DMS153 treated with DMSO at 0.1 percent for 48 hours (cell line): Measurements from ENCODE around the gene GIGYF2.
A peak's percentile ranks its signal among the peaks of the same experiment; 100 is the strongest.
"Not testable (repeated sequence)": the region's sequence is repeated elsewhere in the genome, so short reads cannot be mapped to it uniquely, and the experiment has no call there.

Experiments
- DNase-seq: peaks from one replicate; lab custom pipeline; 2025; ENCODE audit not compliant: unreplicated experiment; lab: John Stamatoyannopoulos, UW

The GIGYF2 gene, protein sequence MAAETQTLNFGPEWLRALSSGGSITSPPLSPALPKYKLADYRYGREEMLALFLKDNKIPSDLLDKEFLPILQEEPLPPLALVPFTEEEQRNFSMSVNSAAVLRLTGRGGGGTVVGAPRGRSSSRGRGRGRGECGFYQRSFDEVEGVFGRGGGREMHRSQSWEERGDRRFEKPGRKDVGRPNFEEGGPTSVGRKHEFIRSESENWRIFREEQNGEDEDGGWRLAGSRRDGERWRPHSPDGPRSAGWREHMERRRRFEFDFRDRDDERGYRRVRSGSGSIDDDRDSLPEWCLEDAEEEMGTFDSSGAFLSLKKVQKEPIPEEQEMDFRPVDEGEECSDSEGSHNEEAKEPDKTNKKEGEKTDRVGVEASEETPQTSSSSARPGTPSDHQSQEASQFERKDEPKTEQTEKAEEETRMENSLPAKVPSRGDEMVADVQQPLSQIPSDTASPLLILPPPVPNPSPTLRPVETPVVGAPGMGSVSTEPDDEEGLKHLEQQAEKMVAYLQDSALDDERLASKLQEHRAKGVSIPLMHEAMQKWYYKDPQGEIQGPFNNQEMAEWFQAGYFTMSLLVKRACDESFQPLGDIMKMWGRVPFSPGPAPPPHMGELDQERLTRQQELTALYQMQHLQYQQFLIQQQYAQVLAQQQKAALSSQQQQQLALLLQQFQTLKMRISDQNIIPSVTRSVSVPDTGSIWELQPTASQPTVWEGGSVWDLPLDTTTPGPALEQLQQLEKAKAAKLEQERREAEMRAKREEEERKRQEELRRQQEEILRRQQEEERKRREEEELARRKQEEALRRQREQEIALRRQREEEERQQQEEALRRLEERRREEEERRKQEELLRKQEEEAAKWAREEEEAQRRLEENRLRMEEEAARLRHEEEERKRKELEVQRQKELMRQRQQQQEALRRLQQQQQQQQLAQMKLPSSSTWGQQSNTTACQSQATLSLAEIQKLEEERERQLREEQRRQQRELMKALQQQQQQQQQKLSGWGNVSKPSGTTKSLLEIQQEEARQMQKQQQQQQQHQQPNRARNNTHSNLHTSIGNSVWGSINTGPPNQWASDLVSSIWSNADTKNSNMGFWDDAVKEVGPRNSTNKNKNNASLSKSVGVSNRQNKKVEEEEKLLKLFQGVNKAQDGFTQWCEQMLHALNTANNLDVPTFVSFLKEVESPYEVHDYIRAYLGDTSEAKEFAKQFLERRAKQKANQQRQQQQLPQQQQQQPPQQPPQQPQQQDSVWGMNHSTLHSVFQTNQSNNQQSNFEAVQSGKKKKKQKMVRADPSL (N-terminal part only)

GRCh38 chr2:232697059-232697806, at the start of gene GIGYF2:
TSS of gene GIGYF2 (plus strand) at chr2:232697331. CDS start at chr2:232735198, 37,867 bp downstream.
- peak; percentile 89 for DNase-seq

GRCh38 chr2:232649033-232649432, 48.1 kb upstream of the GIGYF2 start:
- DNase-seq = no peak

DNA sequence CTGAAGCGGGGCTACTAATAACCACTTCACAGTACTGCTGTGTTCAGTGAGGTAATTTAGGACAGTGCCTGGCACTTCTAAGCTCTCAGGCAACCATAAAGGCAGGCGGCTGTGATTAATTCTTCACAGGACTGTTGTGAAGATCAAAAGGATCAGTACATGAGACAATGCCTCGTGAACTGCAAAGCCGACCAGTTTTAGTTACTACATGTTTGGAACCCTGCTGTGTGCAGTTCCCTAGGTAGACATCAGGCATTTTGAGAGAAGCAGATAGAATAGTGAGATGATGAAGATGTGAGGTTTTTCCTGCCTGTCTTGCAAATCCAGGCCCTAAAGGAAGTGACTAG, 44.7 kb upstream of the GIGYF2 start:
- no peak for DNase-seq

- no peak for DNase-seq
These were observed 43.7 kb upstream of the GIGYF2 start for GRCh38 chr2:232653441-232653840.

- DNase-seq = no peak
These were observed 41.7 kb upstream of the GIGYF2 start for GRCh38 chr2:232655392-232655791.

DNA sequence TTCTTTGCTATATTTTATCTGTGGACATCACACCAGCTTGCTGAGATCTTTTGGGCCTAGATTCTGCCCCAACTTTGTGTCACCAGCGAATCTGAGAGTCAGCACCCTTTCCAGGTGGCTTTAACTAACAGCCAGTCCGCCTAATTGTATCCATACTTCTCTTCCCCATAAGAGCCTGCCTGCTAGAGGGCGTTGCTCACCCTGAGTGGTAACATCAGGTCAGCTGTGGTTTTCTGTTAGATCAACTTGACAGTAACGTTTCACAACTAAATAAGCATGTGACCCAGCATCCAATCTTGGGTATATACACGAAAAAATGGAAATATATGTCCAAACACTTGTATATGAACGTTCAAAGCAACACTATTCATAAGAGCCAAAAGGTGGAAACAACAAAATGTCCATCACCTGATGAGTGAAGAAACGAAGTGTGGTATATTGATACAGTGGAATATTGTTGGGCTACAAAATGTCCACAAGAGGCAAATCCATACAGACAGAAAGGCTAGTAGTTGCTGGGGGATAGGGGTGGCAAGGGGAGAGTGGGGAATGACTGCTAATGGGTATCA, 38.8 kb upstream of the GIGYF2 start:
- DNase-seq = no peak

GRCh38 chr2:232659359-232659758, 37.8 kb upstream of the GIGYF2 start:
- DNase-seq = no peak

DNA sequence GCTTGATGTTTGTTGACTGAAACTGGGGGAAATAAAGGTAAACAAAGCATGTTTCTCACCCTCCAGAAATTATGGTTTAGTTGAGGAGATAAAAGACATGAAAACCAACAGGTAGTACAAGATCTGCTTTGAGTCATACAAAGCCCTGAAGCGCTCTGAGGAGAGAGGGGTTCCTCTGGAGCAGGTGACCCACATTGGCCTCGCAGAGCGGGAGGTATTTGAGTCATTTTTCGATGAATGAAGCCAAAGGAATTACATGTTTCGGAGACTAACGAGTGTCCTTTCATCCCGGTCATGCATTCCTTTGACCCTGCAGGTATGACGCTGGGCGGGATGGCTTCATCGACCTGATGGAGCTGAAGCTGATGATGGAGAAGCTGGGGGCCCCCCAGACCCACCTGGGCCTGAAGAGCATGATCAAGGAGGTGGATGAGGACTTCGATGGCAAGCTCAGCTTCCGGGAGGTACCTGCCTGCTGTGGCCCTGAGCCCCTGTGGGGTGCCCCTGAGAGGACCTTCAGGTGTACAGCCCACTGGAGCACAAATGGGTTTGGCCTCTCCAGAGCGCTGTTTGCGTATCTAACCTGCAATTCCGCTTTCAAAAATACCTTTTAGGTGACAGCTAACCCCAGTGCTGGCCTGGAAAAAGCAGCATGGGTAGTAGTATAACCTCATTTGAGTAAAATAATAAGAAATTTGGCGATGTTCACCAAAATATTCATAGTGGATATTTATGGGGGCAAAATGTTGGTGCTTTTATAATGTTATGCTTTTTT, 34.5 kb upstream of the GIGYF2 start:
- no peak for DNase-seq

GRCh38 chr2:232666051-232666805, 30.9 kb upstream of the GIGYF2 start:
- DNase-seq = no peak

- no peak for DNase-seq
These were observed 29.0 kb upstream of the GIGYF2 start for GRCh38 chr2:232667989-232668583.

GRCh38 chr2:232668805-232669444, 28.2 kb upstream of the GIGYF2 start:
- DNase-seq = no peak

- no peak for DNase-seq
These were observed 24.5 kb upstream of the GIGYF2 start for GRCh38 chr2:232672588-232672987.

DNA sequence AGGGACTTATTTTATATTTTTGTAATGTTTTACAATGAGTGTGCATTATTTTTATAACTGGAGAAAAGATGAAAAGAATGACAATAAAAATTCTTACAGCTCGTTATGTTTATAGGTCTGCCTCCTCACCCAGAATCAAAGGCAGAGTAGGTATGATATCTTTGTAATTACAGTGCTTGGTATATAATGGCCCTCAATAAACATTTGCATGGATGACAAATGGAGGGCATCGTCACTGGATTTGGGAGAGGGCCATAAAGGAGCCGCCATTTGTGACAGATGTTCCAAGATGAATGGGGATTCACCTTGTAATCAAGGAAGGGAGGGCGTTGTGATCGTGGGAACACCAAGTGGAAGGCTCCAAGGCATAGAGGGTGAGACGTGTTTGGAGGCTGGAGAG, 22.6 kb upstream of the GIGYF2 start:
- no peak for DNase-seq

GRCh38 chr2:232675381-232675780, 21.8 kb upstream of the GIGYF2 start:
- DNase-seq = no peak

- no peak for DNase-seq
These were observed 17.1 kb upstream of the GIGYF2 start for GRCh38 chr2:232680006-232680405.

- no peak for DNase-seq
These were observed 15.6 kb upstream of the GIGYF2 start for GRCh38 chr2:232681527-232681926.

GRCh38 chr2:232683368-232683767, 13.8 kb upstream of the GIGYF2 start:
- DNase-seq = no peak

DNA sequence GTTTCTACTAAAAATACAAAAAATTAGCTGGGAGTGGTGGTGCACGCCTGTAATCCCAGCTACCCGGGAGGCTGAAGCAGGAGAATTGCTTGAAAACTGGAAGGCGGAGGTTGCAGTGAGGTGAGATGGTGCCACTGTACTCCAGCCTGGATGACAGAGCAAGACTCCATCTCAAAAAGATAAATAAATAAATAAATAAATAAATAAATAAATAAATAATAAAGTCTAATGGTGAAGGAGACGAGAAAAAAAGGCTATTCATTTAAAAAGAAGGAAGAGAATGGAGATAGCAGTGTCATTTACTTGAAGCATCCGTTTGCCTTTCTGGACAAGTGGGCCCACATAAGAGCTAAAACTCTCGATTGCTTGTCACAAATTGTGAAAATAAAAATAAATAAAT, 11.7 kb upstream of the GIGYF2 start:
- not testable (repeated sequence) for DNase-seq
